Astrocyte (in vitro differentiated cells and primary cell): ENCODE data around the gene PRKAG2. TPM values are rescaled to one million over a fixed set of nuclear protein-coding genes. Genes with fewer than 3 reads are reported as not detected.
"Not testable (repeated sequence)": the region's sequence is repeated elsewhere in the genome, so short reads cannot be mapped to it uniquely, and the experiment has no call there.

Source experiments
- DNase-seq: peaks from one replicate; pipeline ENCODE4 v3.0.0-alpha.2; 2010; ENCODE audit warnings: low read depth
- FAIRE-seq: peaks from 2 replicates; lab custom pipeline; 2011; peaks lifted over from hg19 to GRCh38; lab: Jason Lieb, UNC
- H2AFZ ChIP-seq: 2 replicates; pipeline ENCODE4 v1.6.0; 2012; ENCODE audit warnings: low read depth, low read length, inconsistent platforms
- H3K27ac ChIP-seq: 2 replicates; pipeline ENCODE4 v1.5.1; 2011; ENCODE audit warnings: low read depth, low read length, inconsistent platforms
- H3K27me3 ChIP-seq: 2 replicates; pipeline ENCODE4 v1.6.0; 2011; ENCODE audit warnings: low read length, inconsistent platforms; ENCODE audit not compliant: insufficient read depth
- H3K36me3 ChIP-seq: 2 replicates; pipeline ENCODE4 v1.5.1; 2011; ENCODE audit warnings: low read length, inconsistent platforms; ENCODE audit not compliant: insufficient read depth
- H3K4me1 ChIP-seq: 2 replicates; pipeline ENCODE4 v1.5.1; 2011; ENCODE audit warnings: low read length, inconsistent platforms; ENCODE audit not compliant: insufficient read depth
- H3K4me2 ChIP-seq: 2 replicates; pipeline ENCODE4 v1.6.0; 2012; ENCODE audit warnings: low read length, inconsistent platforms
- H3K4me3 ChIP-seq: 2 replicates; pipeline ENCODE4 v1.5.1; 2011; ENCODE audit warnings: low read depth, mild to moderate bottlenecking, low read length, inconsistent platforms; ENCODE audit not compliant: insufficient read depth
- H3K79me2 ChIP-seq: 2 replicates; pipeline ENCODE4 v1.6.0; 2012; ENCODE audit warnings: mild to moderate bottlenecking, low read length, inconsistent platforms; ENCODE audit not compliant: insufficient read depth
- H3K9ac ChIP-seq: 2 replicates; pipeline ENCODE4 v1.6.0; 2012; ENCODE audit warnings: mild to moderate bottlenecking, low read length, inconsistent platforms
- H3K9me3 ChIP-seq: 2 replicates; pipeline ENCODE4 v1.5.1; 2012; ENCODE audit warnings: low read depth, mild to moderate bottlenecking, low read length, inconsistent platforms; ENCODE audit not compliant: insufficient read depth
- H4K20me1 ChIP-seq: 2 replicates; pipeline ENCODE4 v1.6.0; 2012; ENCODE audit warnings: low read length, inconsistent platforms; ENCODE audit not compliant: insufficient read depth
- H3K27ac Mint-ChIP-seq: one replicate; pipeline ENCODE4 v1.8.0; 2021; ENCODE audit warnings: mild to moderate bottlenecking, mixed read lengths; ENCODE audit not compliant: unreplicated experiment
- H3K27me3 Mint-ChIP-seq: one replicate; pipeline ENCODE4 v1.8.0; 2021; ENCODE audit warnings: low read depth, mixed read lengths; ENCODE audit not compliant: unreplicated experiment
- H3K36me3 Mint-ChIP-seq: one replicate; pipeline ENCODE4 v1.8.0; 2021; ENCODE audit warnings: low read depth, mixed read lengths; ENCODE audit not compliant: unreplicated experiment
- H3K4me1 Mint-ChIP-seq: one replicate; pipeline ENCODE4 v1.8.0; 2021; ENCODE audit warnings: low read depth, mixed read lengths; ENCODE audit not compliant: unreplicated experiment
- H3K4me3 Mint-ChIP-seq: one replicate; pipeline ENCODE4 v1.8.0; 2021; ENCODE audit warnings: mild to moderate bottlenecking, moderate library complexity, mixed read lengths; ENCODE audit not compliant: unreplicated experiment
- H3K9me3 Mint-ChIP-seq: one replicate; pipeline ENCODE4 v1.8.0; 2021; ENCODE audit warnings: mild to moderate bottlenecking, mixed read lengths; ENCODE audit not compliant: unreplicated experiment
- CTCF ChIP-seq: IDR thresholded peaks from 2 replicates; pipeline ENCODE4 v1.5.1; 2011; ENCODE audit warnings: low read depth, mild to moderate bottlenecking, inconsistent platforms, low read length, moderate library complexity; ENCODE audit not compliant: insufficient read depth
- EZH2 ChIP-seq: IDR thresholded peaks from 2 replicates; pipeline ENCODE4 v1.6.1; 2012; ENCODE audit warnings: mild to moderate bottlenecking, low read length, inconsistent platforms; ENCODE audit not compliant: insufficient read depth
- total RNA-seq: library from RNA; stranded (reverse); gene quantifications from 2 replicates; pipeline ENCODE4 v1.2.1, GENCODE V29; 2021

Gene PRKAG2
- total RNA-seq, 1 donor from 2014 or later, result 40.7 TPM

GRCh38 chr7:151782598-151783448 is 94.1 kb downstream of the PRKAG2 start:
- no peaks in the 10 kb centered on the region for H3K79me2 ChIP-seq
- H3K4me3 ChIP-seq, result peak overlapping the region; percentile 39
- H3K27me3 ChIP-seq, result peaks cover 12% of the 10 kb centered on the region
- Mint-ChIP-seq H3K4me1 (no peaks in the 10 kb centered on the region), H3K36me3 (no peaks in the 10 kb centered on the region), H3K4me3 (no peak overlapping the region), H3K27me3 (peaks cover 51% of the 10 kb centered on the region), H3K27ac (no peak overlapping the region), H3K9me3 (peaks cover 7% of the 10 kb centered on the region)
- FAIRE-seq (no peak), DNase-seq (no peak)
- H3K36me3 ChIP-seq, result no peaks in the 10 kb centered on the region
- H4K20me1 ChIP-seq, result no peaks in the 10 kb centered on the region
- H3K4me2 ChIP-seq, result peak overlapping the region; percentile 79
- H2AFZ ChIP-seq, result peak overlapping the region; percentile 88
- H3K9me3 ChIP-seq, result peaks cover 4% of the 10 kb centered on the region
- H3K9ac ChIP-seq, result peak overlapping the region; percentile 10
- peaks cover 8% of the 10 kb centered on the region for H3K4me1 ChIP-seq
- TF ChIP-seq EZH2 (no peak), CTCF (peak; percentile 66)
- H3K27ac ChIP-seq, result no peak overlapping the region

GRCh38 chr7:151782256-151782597 is 94.7 kb downstream of the PRKAG2 start:
- H4K20me1 ChIP-seq, H3K4me1 Mint-ChIP-seq: not testable (repeated sequence)

GRCh38 chr7:151781161-151781845 is 95.6 kb downstream of the PRKAG2 start:
- peaks cover 6% of the 10 kb centered on the region for H3K27me3 ChIP-seq
- H3K9ac ChIP-seq, result no peak overlapping the region
- H3K4me3 Mint-ChIP-seq, result peak overlapping the region; percentile 57
- H3K79me2 ChIP-seq, result no peaks in the 10 kb centered on the region
- H3K36me3 Mint-ChIP-seq, result no peaks in the 10 kb centered on the region
- H3K9me3 ChIP-seq, result peaks cover 4% of the 10 kb centered on the region
- H3K27me3 Mint-ChIP-seq, result peaks cover 42% of the 10 kb centered on the region
- H3K36me3 ChIP-seq, result no peaks in the 10 kb centered on the region
- H3K4me1 Mint-ChIP-seq, result no peaks in the 10 kb centered on the region
- no peak overlapping the region for H3K4me2 ChIP-seq
- H4K20me1 ChIP-seq, result no peaks in the 10 kb centered on the region
- no peak for FAIRE-seq
- H2AFZ ChIP-seq, result no peak overlapping the region
- peaks cover 9% of the 10 kb centered on the region for H3K9me3 Mint-ChIP-seq
- peaks cover 8% of the 10 kb centered on the region for H3K4me1 ChIP-seq
- no peak overlapping the region for H3K27ac ChIP-seq
- TF ChIP-seq EZH2 (no peak), CTCF (no peak)
- DNase-seq, result no peak
- no peak overlapping the region for H3K4me3 ChIP-seq
- H3K27ac Mint-ChIP-seq, result no peak overlapping the region

More at GRCh38 chr7:151782256-151782597, 94.7 kb downstream of the PRKAG2 start:
- H3K9me3 ChIP-seq, H3K27me3 ChIP-seq, H3K9me3 Mint-ChIP-seq, H3K27ac Mint-ChIP-seq, FAIRE-seq, H3K4me1 ChIP-seq, H3K36me3 Mint-ChIP-seq, H3K27ac ChIP-seq, DNase-seq, H3K36me3 ChIP-seq, H3K4me3 ChIP-seq, H3K79me2 ChIP-seq, H3K4me3 Mint-ChIP-seq: not testable (repeated sequence)
- peaks cover 46% of the 10 kb centered on the region for H3K27me3 Mint-ChIP-seq
- peak overlapping the region; percentile 79 for H3K4me2 ChIP-seq
- peak overlapping the region; percentile 10 for H3K9ac ChIP-seq
- H2AFZ ChIP-seq, result peak overlapping the region; percentile 88
